Tibial nerve (tissue), 4 donors: ENCODE measurements around the gene GARS1.

Experiments used
- EP300 ChIP-seq, 2 donors: sonication (generic); formaldehyde crosslinking; IDR thresholded peaks; one replicate each; pipeline ENCODE4 v1.6.1; 2017; ENCODE audit warnings: antibody characterized with exemption in 2 of 2, mild to moderate bottlenecking in 1 of 2
- POLR2A ChIP-seq, 2 donors: fragments of 450-650 bp; IDR thresholded peaks; one replicate each; pipeline ENCODE4 v1.6.1; 2017; ENCODE audit warnings: antibody characterized with exemption in 2 of 2, mild to moderate bottlenecking in 2 of 2, moderate library complexity in 2 of 2
- TF ChIP-seq, protein P1 (sequence below), 5 experiments: fragments of 200-600 bp in 3 of 5; fragments of 450-650 bp in 2 of 5; sonication (generic) in 3 of 5; IDR thresholded peaks; one replicate each; pipeline ENCODE4 v1.5.1; 2016 to 2019; ENCODE audit warnings: antibody characterized with exemption in 5 of 5, mild to moderate bottlenecking in 3 of 5, moderate library complexity in 2 of 5

DNA sequence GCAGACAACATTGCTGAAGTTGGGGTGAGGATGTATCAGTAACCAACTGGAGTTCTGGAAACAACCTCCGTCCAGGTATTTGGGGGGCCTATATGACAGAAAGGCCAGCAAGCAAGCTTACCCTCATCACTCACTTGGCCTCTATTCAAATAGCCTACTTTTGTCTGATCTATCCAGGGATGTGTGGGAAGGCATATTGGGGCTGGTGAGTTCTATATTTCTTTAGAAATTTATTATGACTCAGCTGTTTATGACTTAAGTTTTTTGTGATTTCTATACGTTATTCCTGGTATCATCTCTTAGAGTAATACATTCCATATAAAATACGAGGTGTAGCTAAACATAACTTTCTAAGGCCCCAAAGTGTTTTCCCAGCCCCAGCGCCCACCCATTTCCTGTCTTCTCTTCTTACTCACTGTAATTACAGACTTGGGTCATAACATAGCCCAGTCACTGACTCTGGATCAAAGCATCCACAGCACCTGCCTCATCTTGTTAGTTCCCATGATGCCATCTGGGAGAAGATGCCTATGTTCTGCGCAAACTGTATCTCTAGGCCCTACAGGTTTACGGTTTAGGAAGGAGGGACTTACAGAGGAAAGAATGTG is 18.1 kb downstream of the GARS1 start:
- TF ChIP-seq POLR2A (IDR thresholded peaks at IDR 0.05) (no peak), EP300 (IDR thresholded peaks at IDR 0.05) (no peak)
- TF ChIP-seq, protein P1, sequence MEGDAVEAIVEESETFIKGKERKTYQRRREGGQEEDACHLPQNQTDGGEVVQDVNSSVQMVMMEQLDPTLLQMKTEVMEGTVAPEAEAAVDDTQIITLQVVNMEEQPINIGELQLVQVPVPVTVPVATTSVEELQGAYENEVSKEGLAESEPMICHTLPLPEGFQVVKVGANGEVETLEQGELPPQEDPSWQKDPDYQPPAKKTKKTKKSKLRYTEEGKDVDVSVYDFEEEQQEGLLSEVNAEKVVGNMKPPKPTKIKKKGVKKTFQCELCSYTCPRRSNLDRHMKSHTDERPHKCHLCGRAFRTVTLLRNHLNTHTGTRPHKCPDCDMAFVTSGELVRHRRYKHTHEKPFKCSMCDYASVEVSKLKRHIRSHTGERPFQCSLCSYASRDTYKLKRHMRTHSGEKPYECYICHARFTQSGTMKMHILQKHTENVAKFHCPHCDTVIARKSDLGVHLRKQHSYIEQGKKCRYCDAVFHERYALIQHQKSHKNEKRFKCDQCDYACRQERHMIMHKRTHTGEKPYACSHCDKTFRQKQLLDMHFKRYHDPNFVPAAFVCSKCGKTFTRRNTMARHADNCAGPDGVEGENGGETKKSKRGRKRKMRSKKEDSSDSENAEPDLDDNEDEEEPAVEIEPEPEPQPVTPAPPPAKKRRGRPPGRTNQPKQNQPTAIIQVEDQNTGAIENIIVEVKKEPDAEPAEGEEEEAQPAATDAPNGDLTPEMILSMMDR (IDR thresholded peaks at IDR 0.05), result no peak
